Renal cortical epithelial cell (primary cell): Measurements from ENCODE around the gene GFI1B. TPM values are rescaled to one million over a fixed set of nuclear protein-coding genes. Genes with fewer than 3 reads are reported as not detected.

Source experiments
- DNase-seq: peaks from one replicate; pipeline ENCODE4 v3.0.0-alpha.2; 2011; ENCODE audit warnings: low read depth
- total RNA-seq: library from RNA; depleted of rRNA; stranded (reverse); fragments of >200 nt; gene quantifications from 2 replicates; pipeline ENCODE4 v1.2.3, GENCODE V29; 2014

Gene GFI1B
- total RNA-seq, 1 donor from 2014 or later, result not detected

- DNase-seq, result no peak
Measured at GRCh38 chr9:133009906-133010582, 31.6 kb downstream of the GFI1B start.

- DNase-seq, result no peak
Measured at GRCh38 chr9:133014696-133015095, 36.2 kb downstream of the GFI1B start.

GRCh38 chr9:133023117-133023890 is 44.8 kb downstream of the GFI1B start:
- DNase-seq, result no peak

GRCh38 chr9:133026426-133026825 is 47.9 kb downstream of the GFI1B start:
- DNase-seq, result no peak

- no peak for DNase-seq
Measured at GRCh38 chr9:133027134-133027533, 48.6 kb downstream of the GFI1B start.

GRCh38 chr9:133028221-133028620 is 49.7 kb downstream of the GFI1B start:
- DNase-seq, result no peak

GRCh38 chr9:133029994-133030316 is 51.5 kb downstream of the GFI1B start:
- DNase-seq, result no peak

- peak; percentile 99 for DNase-seq
Measured at GRCh38 chr9:133030317-133031129, 52.0 kb downstream of the GFI1B start, which contains the start of gene GTF3C5. Gene GTF3C5 (plus strand): TSS chr9:133030997. CDS start chr9:133031012, 15 bp downstream.

GRCh38 chr9:133031130-133031422 is 52.6 kb downstream of the GFI1B start:
- no peak for DNase-seq

GRCh38 chr9:133031496-133031911 is 53.0 kb downstream of the GFI1B start:
- DNase-seq, result peak; percentile 19

GRCh38 chr9:133032171-133032570 is 53.7 kb downstream of the GFI1B start:
- DNase-seq, result no peak

- DNase-seq, result peak; percentile 42
Measured at GRCh38 chr9:133035669-133036068, 57.2 kb downstream of the GFI1B start.

GRCh38 chr9:133037775-133038515 is 59.5 kb downstream of the GFI1B start:
- no peak for DNase-seq

- DNase-seq, result peak; percentile 25
Measured at GRCh38 chr9:133040892-133041479, 62.5 kb downstream of the GFI1B start.

Other genes with a start within 250 kb of the GFI1B start
- 2.3 TPM in 1 of 2 replicates, not detected in the other for gene AK8, start 100.4 kb upstream of the GFI1B start, total RNA-seq
- gene SPACA9, start 99.8 kb upstream of the GFI1B start, total RNA-seq, result 0.52 and 6.5 TPM in 2 replicates
- 15.8 and 48.1 TPM in 2 replicates for gene TSC1, start 34.1 kb upstream of the GFI1B start, total RNA-seq
- gene GTF3C5, start 52.3 kb downstream of the GFI1B start, total RNA-seq, result 28.5 and 50.0 TPM in 2 replicates
- gene CEL, start 83.3 kb downstream of the GFI1B start, total RNA-seq, result 0.60 TPM in 1 of 2 replicates, not detected in the other
- gene RALGDS, start 142.5 kb downstream of the GFI1B start, total RNA-seq, result 16.0 and 35.4 TPM in 2 replicates
- gene GBGT1, start 185.2 kb downstream of the GFI1B start, total RNA-seq, result 3.1 and 5.1 TPM in 2 replicates
- not detected in 2 replicates for gene OBP2B, start 230.6 kb downstream of the GFI1B start, total RNA-seq